ENCODE measurements around the gene ATRIP.

- no peak for TF ChIP-seq POLR2A (IDR thresholded peaks at IDR 0.05; ENCODE audit: extremely low read depth, insufficient read length)
- peak; percentile 4 for TF ChIP-seq CTCF (IDR thresholded peaks at IDR 0.05; ENCODE audit: low read depth, low read length)
- TF ChIP-seq MYC (IDR thresholded peaks at IDR 0.05; ENCODE audit: low read depth, low read length), result no peak
Observed at GRCh38 chr3:48415251-48415953, 31.1 kb upstream of the ATRIP start.

All from NB4 (cell line).